Neural cell (in vitro differentiated cells): ENCODE results near the gene NEDD4L. TPM values are rescaled to one million over a fixed set of nuclear protein-coding genes. Genes with fewer than 3 reads are reported as not detected.

Source experiments
- H2AFZ ChIP-seq: fragments of 200-600, 300-800 bp; sonication (generic), shearing (Covaris generic); 2 replicates; pipeline ENCODE4 v1.6.0; 2014; ENCODE audit warnings: low read depth, mild to moderate bottlenecking, antibody characterized with exemption, low read length, moderate library complexity
- H3F3A ChIP-seq: fragments of 200-600 bp; shearing (Covaris generic); 2 replicates; pipeline ENCODE4 v1.6.1; 2016; ENCODE audit warnings: mild to moderate bottlenecking, moderate library complexity, mixed read lengths, antibody characterized with exemption, low read length; ENCODE audit not compliant: insufficient read depth, poor library complexity, severe bottlenecking
- H3K27ac ChIP-seq: fragments of 200-600, 300-800 bp; sonication (generic), shearing (Covaris generic); 2 replicates; pipeline ENCODE4 v1.5.1; 2014; ENCODE audit warnings: mild to moderate bottlenecking, low read length, moderate library complexity
- H3K27me3 ChIP-seq: fragments of 300-800, 200-600 bp; sonication (generic), shearing (Covaris generic); 2 replicates; pipeline ENCODE4 v1.6.0; 2014; ENCODE audit warnings: mild to moderate bottlenecking, low read depth, low read length, moderate library complexity; ENCODE audit not compliant: insufficient read depth
- H3K36me3 ChIP-seq: fragments of 300-800, 200-600 bp; sonication (generic), shearing (Covaris generic); 2 replicates; pipeline ENCODE4 v1.5.1; 2014; ENCODE audit warnings: mild to moderate bottlenecking, antibody characterized with exemption, low read length, moderate library complexity; ENCODE audit not compliant: insufficient read depth
- H3K4me2 ChIP-seq: fragments of 300-800, 200-600 bp; sonication (generic), shearing (Covaris generic); 2 replicates; pipeline ENCODE4 v1.6.0; 2014; ENCODE audit warnings: mild to moderate bottlenecking, low read length
- H3K4me3 ChIP-seq: fragments of 300-800, 200-600 bp; sonication (generic), shearing (Covaris generic); 2 replicates; pipeline ENCODE4 v1.5.1; 2014; ENCODE audit warnings: mild to moderate bottlenecking, low read length, moderate library complexity
- H3K79me2 ChIP-seq: fragments of 200-600 bp; shearing (Covaris generic); replicated peaks from 2 replicates; pipeline ENCODE4 v1.6.0; 2014; ENCODE audit warnings: mild to moderate bottlenecking, low read length, moderate library complexity; ENCODE audit not compliant: insufficient read depth
- H3K9ac ChIP-seq: fragments of 300-800, 200-600 bp; sonication (generic), shearing (Covaris generic); 2 replicates; pipeline ENCODE4 v1.6.1; 2016; ENCODE audit warnings: mild to moderate bottlenecking, low read length, mixed read lengths
- H3K9me2 ChIP-seq: fragments of 200-600 bp; shearing (Covaris generic); 2 replicates; pipeline ENCODE4 v1.6.1; 2016; ENCODE audit warnings: mild to moderate bottlenecking, low read length, mixed read lengths; ENCODE audit not compliant: insufficient read depth
- H3K9me3 ChIP-seq: fragments of 200-600, 300-800 bp; sonication (generic), shearing (Covaris generic); 2 replicates; pipeline ENCODE4 v1.6.1; 2016; ENCODE audit warnings: mild to moderate bottlenecking, mixed run types, low read length, moderate library complexity, mixed read lengths
- H4K20me1 ChIP-seq: fragments of 200-600 bp; shearing (Covaris generic); 2 replicates; pipeline ENCODE4 v1.6.1; 2016; ENCODE audit warnings: mild to moderate bottlenecking, mixed run types; ENCODE audit not compliant: insufficient read depth
- CTCF ChIP-seq: fragments of 450-650 bp; IDR thresholded peaks from 2 replicates; pipeline ENCODE4 v1.5.1; 2014; ENCODE audit warnings: antibody characterized with exemption, mild to moderate bottlenecking, moderate library complexity; ENCODE audit not compliant: poor library complexity, severe bottlenecking
- EP300 ChIP-seq: fragments of 450-650 bp; conservative IDR thresholded peaks from 2 replicates; pipeline ENCODE4 v1.6.1; 2014; ENCODE audit warnings: antibody characterized with exemption, mild to moderate bottlenecking, moderate library complexity; ENCODE audit not compliant: poor library complexity, severe bottlenecking
- EZH2 ChIP-seq: fragments of 200-600, 300-800 bp; shearing (Covaris generic), sonication (generic); IDR thresholded peaks from 2 replicates; pipeline ENCODE4 v1.6.1; 2014; ENCODE audit warnings: antibody characterized with exemption, low read length, borderline replicate concordance, mild to moderate bottlenecking; ENCODE audit not compliant: insufficient read depth, poor library complexity, severe bottlenecking
- MXI1 ChIP-seq: fragments of 450-650 bp; conservative IDR thresholded peaks from 2 replicates; pipeline ENCODE4 v1.6.1; 2014; ENCODE audit warnings: antibody characterized with exemption, mild to moderate bottlenecking; ENCODE audit not compliant: poor library complexity, severe bottlenecking
- POLR2AphosphoS5 ChIP-seq: IDR thresholded peaks from 2 replicates; pipeline ENCODE4 v1.6.1; 2012
- RAD21 ChIP-seq: fragments of 450-650 bp; conservative IDR thresholded peaks from 2 replicates; pipeline ENCODE4 v1.6.1; 2014; ENCODE audit warnings: antibody characterized with exemption, mild to moderate bottlenecking, moderate library complexity
- REST ChIP-seq: IDR thresholded peaks from 2 replicates; pipeline ENCODE4 v1.6.1; 2012; ENCODE audit warnings: borderline replicate concordance
- SMC3 ChIP-seq: fragments of 450-650 bp; conservative IDR thresholded peaks from 2 replicates; pipeline ENCODE4 v1.6.1; 2014; ENCODE audit warnings: antibody characterized with exemption, mild to moderate bottlenecking, moderate library complexity; ENCODE audit not compliant: poor library complexity
- TAF1 ChIP-seq: IDR thresholded peaks from 2 replicates; pipeline ENCODE4 v1.6.1; 2012; ENCODE audit warnings: low read depth
- polyA plus RNA-seq: library from polyadenylated mRNA; depleted of rRNA; stranded (reverse); fragments of >200 nt; gene quantifications from 2 replicates; pipeline ENCODE4 v1.2.3, GENCODE V29; 2014

The NEDD4L gene
- polyA plus RNA-seq, 1 donor from 2014 or later: 97.9 TPM

- Histone ChIP-seq H3F3A (peaks cover 9% of the 10 kb centered on the region), H3K9me3 (no peaks in the 10 kb centered on the region), H3K9me2 (no peaks in the 10 kb centered on the region), H2AFZ (no peak overlapping the region), H3K27ac (no peak overlapping the region), H3K4me3 (no peak overlapping the region), H3K36me3 (peaks cover 8% of the 10 kb centered on the region), H3K4me2 (no peak overlapping the region), H3K79me2 (peaks cover 6% of the 10 kb centered on the region), H3K9ac (no peak overlapping the region), H3K27me3 (no peaks in the 10 kb centered on the region), H4K20me1 (no peaks in the 10 kb centered on the region)
- no peak for TF ChIP-seq CTCF
- no peak for TF ChIP-seq SMC3
- no peak for TF ChIP-seq RAD21
- TF ChIP-seq MXI1: no peak
- TF ChIP-seq REST: no peak
- no peak for TF ChIP-seq TAF1
Observed at GRCh38 chr18:58341916-58342315, 297.9 kb downstream of the NEDD4L start.

GRCh38 chr18:58344080-58344670 is 300.1 kb downstream of the NEDD4L start:
- Histone ChIP-seq H3K27ac (peak overlapping the region; percentile 81), H3K4me2 (no peak overlapping the region), H4K20me1 (no peaks in the 10 kb centered on the region), H3K79me2 (peaks cover 6% of the 10 kb centered on the region), H3K9me3 (no peaks in the 10 kb centered on the region), H3K9ac (peak overlapping the region; percentile 47), H3K36me3 (peaks cover 5% of the 10 kb centered on the region), H2AFZ (no peak overlapping the region), H3K4me3 (no peak overlapping the region), H3K9me2 (no peaks in the 10 kb centered on the region), H3K27me3 (no peaks in the 10 kb centered on the region), H3F3A (peaks cover 9% of the 10 kb centered on the region)
- no peak for TF ChIP-seq MXI1

GRCh38 chr18:58344861-58345463 is 300.9 kb downstream of the NEDD4L start:
- TF ChIP-seq TAF1 (no peak), EZH2 (no peak), CTCF (no peak), SMC3 (no peak), RAD21 (peak; percentile 24), MXI1 (no peak), EP300 (peak; percentile 21), POLR2AphosphoS5 (peak; percentile 65), REST (peak; percentile 89)
- Histone ChIP-seq H3K4me3 (peak overlapping the region; percentile 7), H3K27ac (peak overlapping the region; percentile 81)

More at GRCh38 chr18:58344861-58345463, 300.9 kb downstream of the NEDD4L start:
- H3K9ac ChIP-seq: peak overlapping the region; percentile 47
- H3K36me3 ChIP-seq: peaks cover 5% of the 10 kb centered on the region
- H3K4me2 ChIP-seq: no peak overlapping the region
- no peak overlapping the region for H2AFZ ChIP-seq
- no peaks in the 10 kb centered on the region for H3K9me2 ChIP-seq
- H3K27me3 ChIP-seq: no peaks in the 10 kb centered on the region
- peaks cover 9% of the 10 kb centered on the region for H3F3A ChIP-seq
- H3K79me2 ChIP-seq: peaks cover 6% of the 10 kb centered on the region
- H3K9me3 ChIP-seq: no peaks in the 10 kb centered on the region
- H4K20me1 ChIP-seq: no peaks in the 10 kb centered on the region
